HG03280 (cell line): ENCODE measurements around the gene GPR137.

Experiments
- ATAC-seq: cut with Tn5 transposase; IDR thresholded peaks from one replicate; pipeline ENCODE4 v1.9.1; 2021; ENCODE audit warnings: mild to moderate bottlenecking, moderate library complexity; ENCODE audit not compliant: unreplicated experiment

GPR137 gene, protein sequence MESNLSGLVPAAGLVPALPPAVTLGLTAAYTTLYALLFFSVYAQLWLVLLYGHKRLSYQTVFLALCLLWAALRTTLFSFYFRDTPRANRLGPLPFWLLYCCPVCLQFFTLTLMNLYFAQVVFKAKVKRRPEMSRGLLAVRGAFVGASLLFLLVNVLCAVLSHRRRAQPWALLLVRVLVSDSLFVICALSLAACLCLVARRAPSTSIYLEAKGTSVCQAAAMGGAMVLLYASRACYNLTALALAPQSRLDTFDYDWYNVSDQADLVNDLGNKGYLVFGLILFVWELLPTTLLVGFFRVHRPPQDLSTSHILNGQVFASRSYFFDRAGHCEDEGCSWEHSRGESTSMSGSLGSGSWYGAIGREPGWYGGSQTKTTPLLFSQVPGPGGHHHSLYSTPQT

DNA sequence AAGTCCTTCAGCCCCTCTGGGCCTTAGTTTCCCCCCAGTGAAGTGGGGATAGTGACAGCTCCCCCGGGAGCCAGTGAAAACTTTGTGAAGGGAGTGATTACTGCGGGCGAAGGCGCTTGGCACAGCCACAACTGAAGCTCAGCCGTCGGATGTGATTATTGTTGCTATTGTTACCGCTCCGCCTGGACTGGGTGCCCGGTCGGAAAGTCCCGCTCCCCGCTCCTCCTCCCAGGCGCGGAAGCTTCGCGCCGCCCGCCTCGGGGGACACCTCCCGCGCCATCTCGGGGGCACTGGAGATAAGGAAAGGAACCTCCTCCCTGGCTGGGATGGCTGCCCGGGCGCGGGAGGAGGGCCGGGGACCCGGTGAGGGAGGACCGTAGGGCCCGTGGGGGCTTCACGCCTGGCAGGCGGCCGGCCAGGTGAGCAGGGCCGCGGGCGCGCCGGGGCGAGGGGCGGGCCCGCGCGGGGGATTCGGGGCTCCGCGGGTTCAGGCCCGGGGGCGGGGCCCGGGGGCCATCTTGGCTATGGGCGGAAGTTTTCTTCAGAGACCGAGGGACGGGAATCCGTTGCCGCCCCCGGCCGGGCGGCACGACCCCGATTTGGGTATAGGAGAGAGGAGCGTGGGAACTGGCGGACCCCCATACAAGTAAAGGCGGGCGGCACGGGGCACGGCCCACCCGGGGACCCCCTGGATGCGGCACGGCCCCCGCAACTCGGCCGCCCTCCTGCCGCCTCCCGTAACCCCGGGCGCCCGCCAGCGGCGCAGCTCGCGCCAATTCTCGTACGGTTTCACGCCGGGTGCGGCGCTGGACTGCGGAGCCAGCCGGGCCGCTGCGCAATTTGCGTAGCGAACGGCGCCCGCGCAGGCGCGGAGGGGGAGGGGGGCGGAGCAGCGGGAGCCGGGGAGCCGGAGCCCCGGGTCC, at the start of gene GPR137:
Gene GPR137, plus strand, starts transcription at position 887 of the 923 bp plus-strand sequence. CDS start 677 bp downstream, outside the sequence.
- ATAC-seq, result peak; percentile 64

DNA sequence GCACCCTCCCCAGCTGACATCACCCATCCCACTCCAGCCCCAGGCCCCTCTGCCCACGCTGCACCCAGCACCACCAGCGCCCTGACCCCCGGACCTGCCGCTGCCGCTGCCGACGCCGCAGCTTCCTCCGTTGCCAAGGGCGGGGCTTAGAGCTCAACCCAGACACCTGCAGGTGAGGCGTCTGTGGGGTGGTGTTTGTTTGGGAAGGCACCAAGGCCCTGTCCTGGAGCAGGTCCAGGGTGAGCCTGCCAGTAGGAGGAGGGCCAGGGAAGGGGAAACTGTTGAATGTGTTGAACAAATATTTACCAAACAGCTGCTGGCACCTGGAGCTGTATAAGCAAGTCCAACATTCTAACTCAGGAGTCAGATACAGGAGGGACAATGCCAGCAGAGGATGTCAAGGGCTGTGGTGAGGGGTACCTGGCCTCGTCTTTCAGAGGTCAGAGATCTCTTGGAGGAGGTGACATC, 48.1 kb upstream of the GPR137 start:
- ATAC-seq, result no peak

DNA sequence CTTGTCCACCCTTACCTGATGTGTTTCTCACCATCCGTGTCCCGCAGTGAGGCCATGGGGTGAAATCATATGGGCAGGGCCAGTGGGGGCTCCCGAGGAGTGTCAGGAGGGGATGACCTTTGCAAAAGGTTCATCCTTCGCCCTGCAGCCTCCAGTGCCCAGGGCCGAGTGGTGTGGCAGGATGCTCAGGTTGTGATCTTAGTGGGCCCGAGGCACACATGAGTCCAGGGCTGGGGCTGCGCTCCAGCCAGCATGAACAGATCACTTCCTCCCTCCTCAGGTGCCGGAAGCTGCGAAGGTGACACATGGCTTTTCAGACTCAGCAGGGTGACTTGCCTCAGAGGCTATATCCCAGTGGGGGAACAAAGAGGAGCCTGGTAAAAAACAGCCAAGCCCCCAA, 47.6 kb upstream of the GPR137 start:
- no peak for ATAC-seq

DNA sequence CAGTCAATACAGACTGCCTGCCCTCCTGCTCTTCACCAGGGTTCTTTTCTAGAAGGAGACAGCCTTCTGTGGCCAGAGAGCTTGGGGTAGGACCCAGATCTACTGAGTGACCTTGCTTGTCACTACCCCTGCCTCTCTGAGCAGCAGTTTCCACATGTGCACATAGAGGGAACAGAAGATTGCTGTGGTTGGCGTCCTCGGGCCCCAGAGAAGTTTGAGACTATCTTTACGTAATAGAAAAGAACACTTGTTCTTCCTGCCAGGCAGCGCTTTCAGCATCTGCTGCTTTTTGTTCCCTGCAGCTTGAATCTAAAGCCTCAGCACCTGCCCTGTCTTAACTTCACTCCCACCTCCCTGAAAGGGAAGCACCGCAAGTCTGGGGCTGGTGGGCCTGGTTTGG, 46.6 kb upstream of the GPR137 start:
- ATAC-seq, result no peak

DNA sequence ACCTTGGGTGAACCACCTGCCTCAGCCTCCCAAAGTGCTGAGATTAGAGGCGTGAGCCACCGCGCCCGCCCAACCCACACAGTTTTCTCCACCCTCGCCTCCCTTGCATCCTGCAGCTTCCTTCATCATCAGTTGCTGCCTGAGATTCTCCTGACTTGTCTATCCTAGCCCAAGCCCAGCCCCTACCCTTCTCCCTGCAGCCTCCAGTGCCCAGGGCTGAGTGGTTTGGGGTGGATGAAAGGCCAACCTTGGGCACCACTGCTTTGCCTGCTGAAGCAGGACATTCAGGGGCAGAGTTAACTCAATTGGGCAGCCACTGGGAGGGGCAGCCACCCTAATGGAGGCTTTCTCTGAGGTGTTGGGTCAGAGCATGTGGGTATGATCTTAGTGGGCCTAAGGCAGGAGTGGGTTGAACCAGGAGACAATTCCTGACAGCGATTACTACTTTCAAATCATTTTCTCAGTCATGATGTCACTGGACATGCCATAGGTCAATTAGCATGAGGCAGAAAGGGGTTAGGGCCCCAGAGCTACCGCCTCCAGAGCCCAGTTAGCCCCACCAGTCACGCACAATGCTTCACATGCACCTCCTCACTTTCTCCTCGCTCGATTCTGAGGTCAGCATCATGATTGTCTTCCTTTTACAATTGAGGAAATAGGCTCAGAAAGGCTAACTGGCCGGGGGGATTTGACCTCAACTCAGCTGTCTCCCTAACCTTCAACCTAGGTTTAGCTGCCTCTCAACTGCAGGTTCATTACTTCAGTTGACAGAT, 45.8 kb upstream of the GPR137 start:
- ATAC-seq, result peak; percentile 17

DNA sequence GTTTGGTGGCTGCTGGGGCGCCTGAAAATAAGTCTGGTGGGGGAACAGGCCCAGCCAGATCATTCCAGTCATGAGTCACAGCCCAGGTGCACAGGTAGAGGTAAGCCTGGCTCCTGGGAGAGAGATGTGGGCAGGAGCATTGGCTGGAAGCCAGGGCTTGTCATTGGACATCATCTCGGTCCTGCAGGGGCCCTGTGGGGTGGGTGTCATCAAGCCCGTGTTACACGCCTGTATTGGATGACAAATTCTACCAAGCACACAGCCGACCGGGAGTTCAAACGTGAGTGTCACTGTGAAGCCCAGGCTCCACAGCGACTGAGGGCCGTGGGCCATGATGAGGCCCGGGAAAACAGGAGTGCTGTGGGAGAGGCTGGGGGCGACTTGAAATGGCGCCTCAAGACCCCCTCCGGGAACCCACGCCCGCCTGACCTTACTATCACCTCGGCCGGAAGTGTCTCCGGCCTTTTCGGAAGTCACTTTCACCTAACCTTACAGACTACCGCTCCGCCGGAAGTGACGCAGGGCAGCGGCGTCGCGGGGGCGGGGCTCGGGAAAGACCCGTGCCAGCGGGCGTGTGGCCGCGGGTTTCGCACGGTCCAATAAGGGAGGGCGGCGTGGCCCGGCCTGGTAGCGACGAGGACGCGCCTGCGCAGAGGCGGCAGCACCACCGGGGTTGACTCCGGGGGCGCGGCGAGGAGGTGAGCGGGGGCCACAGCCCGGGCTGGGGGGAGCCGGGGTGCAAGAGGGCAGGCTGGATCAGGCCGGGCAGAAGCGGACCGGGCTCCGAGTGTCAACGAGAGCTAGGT, 45.0 kb upstream of the GPR137 start, which contains the start of gene FKBP2:
Gene FKBP2, plus strand, starts transcription at position 661 of the 806 bp plus-strand sequence. CDS start 1,293 bp downstream, outside the sequence.
- peak; percentile 47 for ATAC-seq

DNA sequence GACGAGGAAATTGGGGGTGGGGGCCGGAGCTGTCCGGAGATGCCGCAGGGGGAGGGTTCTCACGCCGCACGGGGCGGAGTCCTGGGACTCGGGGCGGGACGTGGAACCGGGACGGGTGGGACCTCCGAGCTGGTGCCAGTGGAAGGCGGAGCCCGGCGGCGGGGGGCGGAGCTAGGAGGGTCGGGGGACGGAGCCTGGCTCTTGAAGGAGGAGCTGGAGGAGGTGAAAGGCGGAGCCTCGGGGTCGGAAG, 44.5 kb upstream of the GPR137 start:
- ATAC-seq, result no peak

DNA sequence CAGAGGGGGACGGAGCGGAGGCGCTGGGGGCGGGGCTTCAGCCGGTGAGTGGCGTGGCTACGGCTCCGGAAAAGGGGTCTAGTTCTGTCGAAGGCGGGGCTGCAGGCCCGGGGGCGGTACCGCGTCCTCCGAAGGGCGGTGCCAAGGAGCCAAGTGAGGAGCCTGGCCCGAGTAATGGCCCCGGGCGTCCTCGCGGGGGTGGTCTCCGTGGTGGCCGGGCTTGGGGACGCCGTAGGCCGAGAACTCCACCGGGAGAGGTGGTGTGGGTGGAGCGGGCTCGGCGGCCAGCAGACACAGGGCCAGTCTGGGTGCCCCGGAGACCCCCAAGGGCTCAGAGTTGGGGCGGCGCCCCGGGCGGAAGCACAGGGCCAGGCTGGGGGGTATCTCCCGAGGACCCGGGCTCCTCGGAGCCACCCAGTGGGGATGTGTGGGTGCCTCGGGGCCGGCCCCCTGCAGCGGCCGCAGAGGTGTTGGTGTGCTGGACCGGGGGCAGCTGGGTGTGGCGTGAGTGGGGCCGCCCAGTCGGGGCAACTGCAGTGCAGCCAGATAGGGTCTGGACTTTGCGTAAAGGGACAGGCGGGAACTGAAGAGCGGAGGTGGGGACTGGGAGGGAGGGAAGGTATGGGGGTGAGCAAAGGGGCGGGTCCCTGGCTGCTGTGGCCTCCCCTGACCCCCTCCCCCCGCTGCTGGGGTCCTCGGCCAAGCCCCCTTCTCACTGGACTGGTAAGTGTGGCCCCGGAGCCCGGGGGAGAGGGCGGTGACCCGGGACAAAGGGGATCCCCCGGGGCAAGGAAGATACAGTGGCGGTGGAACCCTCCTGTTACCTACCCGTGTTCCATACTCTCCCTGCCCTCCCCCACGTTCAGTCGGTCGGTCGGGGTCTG, 43.9 kb upstream of the GPR137 start:
- peak; percentile 55 for ATAC-seq

DNA sequence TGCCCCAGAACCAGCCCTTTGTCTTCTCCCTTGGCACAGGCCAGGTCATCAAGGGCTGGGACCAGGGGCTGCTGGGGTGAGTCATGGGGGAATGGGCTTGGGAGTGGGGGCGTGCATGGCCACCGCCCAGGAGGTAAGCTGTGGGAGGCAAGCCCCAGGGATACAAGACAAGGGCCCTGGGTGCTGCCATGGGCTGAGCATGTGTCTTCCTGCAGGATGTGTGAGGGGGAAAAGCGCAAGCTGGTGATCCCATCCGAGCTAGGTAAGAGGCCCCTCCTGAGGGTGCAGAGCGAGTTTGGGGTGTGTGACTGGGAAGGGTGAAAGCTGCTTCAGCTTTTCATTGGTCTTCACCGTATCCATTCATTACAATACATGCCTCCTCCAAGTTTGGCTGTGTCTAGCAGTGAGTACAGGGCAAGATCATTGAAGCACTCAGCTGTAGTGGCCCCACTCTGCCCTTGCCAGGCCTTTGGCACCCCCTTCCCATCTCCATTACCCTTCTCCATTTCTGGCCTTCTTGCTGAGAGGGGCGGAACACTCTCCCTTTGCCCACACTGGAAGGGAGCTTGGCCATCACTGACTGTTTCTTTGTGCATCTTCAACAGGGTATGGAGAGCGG, 42.3 kb upstream of the GPR137 start:
- ATAC-seq, result no peak

DNA sequence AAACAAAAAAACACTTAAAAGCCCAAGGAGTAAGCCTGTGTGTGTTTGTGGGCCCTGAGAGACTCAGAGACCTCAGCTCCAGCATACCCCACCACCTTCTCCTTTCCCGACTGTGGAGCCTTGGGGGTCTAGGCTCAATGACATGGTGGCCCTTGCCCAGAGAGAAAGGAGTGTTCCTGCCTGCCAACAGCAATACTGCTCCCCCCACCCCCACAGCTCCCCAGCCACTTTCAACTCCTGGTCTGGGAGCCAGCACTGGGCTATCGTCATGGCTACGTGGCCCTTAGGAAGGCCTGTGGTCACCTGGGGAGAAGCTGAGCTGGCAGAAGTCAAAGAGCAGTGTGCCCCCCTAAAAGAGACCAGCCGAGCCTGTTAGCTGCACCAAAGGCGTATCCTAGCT, 41.5 kb upstream of the GPR137 start:
- no peak for ATAC-seq

DNA sequence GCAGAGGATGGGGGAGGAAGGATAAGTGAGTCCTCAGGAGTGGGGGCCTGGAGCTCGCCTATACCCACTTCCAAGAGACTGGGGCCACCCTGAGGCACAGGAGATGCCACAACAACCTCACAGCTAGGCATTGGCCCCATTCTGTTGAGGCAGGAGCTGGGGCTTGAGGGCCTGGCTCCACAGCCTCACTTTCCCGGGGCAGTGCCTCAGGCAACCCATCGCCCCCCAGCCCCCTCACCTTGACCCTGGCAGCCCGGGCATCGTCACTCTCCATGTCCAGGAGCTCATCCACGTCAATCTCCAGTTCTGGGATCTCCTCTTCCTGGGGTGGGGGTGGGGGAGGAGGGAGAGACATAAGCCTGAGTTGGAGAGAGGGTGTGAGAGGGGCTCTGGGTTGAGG, 40.7 kb upstream of the GPR137 start:
- ATAC-seq, result no peak

DNA sequence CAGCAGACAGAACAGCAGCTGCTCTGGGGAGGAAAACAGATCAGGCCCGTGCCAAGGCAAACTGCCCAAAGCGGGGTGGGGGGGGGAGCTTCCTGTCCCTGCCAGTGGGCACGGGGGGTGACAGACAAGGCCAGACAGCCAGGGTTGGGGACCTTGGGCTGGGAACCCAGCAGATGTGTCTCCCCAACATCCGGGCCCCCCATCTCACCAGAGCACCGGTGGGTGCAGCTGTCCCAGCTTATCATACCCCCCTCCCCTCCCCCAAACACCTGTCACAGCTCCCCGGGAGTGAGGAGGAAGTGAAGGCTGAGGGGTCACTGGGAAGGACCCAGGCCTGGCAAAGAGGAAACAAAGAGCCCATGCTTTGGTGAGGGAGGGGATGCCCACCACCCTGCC, 40.2 kb upstream of the GPR137 start:
- ATAC-seq, result no peak

DNA sequence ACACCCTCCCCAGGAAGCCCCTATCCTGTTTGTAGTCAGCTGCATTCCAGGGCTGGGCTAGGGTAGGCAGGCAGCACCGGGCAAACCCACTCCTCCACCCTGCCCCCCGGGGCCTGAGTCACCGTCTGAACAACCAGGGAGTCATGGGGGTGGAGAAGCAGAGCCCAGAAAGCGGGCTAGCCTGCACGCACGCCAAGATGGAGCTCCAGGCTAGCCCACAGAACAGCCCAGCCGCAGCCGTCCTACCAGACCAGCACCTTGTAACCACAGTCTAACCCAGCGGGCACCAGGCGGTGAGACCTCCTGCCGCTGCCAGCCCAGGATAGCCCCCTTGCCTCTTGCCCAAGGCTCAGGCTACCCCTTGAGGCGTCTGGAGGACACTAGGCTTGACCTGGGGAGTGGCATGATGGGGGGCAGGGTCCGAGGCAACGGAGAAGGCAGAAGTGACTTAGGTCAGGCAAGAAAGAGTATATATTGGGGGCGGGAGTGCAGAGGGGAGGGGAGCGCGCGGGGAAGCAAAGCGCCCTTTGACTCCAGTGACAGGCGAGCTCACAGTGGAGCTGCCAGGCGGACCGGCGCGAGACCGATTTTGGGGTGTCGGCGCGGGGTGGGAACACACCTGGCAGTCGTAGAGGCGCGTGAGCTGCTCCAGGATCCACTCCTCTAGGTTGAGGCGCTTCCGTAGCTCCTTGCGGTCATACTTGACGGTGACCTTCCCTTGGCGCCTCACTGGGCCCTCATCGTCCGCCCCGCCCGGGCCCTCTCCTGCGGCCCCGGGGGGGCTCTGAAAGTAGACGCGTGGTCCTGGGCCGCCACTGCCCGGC, 39.6 kb upstream of the GPR137 start:
- no peak for ATAC-seq

DNA sequence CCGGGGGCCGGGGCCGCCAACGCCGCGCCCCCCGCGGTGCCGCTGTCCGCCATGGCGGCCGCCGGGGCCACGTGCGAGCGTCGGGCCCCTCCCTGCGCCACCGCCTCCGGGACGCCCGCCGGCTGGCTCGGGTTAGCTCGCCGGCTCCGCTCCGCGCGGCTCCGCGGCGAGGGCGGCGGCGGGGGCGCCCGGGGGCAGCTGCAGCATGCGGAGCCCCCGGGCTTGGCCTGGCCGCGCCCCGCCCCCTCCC, 39.1 kb upstream of the GPR137 start:
- peak; percentile 5 for ATAC-seq

DNA sequence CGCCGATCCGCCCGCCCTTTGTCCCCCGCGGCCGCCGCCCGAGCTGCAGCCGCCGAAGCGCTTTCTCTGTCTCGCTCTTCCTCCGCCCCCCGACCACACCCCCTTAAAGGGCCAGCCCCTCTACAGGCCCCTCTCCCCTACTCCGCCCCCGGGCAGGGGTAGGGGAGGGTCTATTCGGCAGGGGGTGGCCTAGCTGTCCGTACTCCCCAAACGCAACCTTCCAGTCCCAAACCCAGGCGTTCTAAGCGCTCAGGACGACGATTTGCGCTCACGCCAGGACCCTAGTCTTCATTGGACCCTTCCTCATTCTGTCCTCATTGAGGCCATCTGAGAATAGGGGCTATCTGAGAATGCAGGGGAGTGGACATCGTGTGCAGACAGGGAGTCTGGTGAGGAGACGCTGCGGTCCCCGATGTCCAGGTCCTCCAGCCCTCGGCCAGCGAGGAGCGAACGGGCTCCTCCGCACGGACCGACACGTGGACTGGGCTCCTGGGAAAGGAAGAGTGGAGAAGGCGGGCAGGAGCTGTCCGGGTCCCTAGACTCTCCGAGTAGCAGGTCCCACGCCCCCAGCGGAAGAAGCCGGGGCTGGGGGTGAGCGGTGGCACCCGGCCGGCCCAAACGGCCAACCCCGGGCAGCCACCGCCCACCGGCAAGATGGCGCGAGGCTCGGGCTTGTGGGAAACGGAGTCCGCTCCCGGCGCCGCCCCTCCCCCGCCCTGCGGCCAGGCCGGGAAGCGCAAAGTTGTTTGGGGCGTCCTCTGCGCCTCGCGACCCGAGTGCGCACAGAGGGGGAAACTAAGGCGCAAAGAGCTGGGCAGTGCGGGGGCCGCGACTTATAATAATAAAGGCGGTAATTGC, 38.5 kb upstream of the GPR137 start, which contains the start of gene PPP1R14B:
Gene PPP1R14B, minus strand, starts transcription at position 73 of the 858 bp plus-strand sequence. CDS start 270 bp downstream, outside the sequence.
- peak; percentile 39 for ATAC-seq

DNA sequence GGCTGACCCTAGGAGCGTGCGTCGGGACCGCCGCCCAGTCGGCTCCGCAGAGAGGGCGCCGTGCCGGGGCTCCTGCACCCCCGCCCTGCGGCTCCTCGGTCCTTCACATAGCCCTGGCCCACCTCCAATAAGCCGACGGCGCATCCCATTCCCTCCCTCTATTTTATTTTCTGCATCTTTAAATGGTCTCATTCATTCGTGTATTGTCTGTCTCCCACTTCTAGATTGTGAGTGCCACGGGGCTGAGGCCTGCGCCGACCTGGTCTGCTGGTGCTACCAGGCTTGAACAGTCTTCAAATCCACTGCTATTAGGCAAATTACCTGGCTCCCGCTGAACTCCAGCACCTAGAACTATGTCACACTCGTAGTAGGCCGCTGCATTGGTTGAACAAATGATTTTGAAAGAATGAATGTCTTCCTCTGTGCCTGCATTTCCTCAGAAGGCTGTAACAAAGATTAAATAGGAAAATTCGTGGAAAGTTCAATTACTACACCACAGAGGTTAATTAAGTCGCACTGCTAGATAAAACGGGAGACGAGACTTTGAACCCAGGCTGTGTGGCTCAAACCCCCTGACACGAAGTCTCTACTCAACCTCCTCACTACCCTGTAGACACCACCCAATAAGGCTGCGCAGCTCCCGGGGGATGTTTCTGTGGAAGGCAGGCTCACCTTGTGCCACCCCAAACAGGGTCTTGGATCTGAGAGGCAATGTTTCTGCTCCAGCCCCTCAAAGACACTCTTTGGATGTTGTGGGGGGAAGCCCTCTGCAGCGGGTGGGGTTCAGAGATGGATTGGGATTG, 37.7 kb upstream of the GPR137 start:
- no peak for ATAC-seq
